KMS-11 (cell line): Measurements from ENCODE around the gene TULP1.

ENCODE experiments used
- H2AFZ ChIP-seq: fragments of 200-600 bp; sonication (generic); 2 replicates; pipeline ENCODE4 v1.6.1; 2016; ENCODE audit warnings: antibody characterized with exemption, mixed run types, low read depth
- H3K27ac ChIP-seq: fragments of 200-600 bp; sonication (generic); 2 replicates; pipeline ENCODE4 v1.6.1; 2016; ENCODE audit warnings: mild to moderate bottlenecking, mixed run types
- H3K27me3 ChIP-seq: fragments of 200-600 bp; sonication (generic); 2 replicates; pipeline ENCODE4 v1.6.1; 2017; ENCODE audit warnings: mild to moderate bottlenecking, low read depth, mixed run types, moderate library complexity; ENCODE audit not compliant: insufficient read depth
- H3K36me3 ChIP-seq: fragments of 200-600 bp; sonication (generic); 2 replicates; pipeline ENCODE4 v1.6.1; 2017; ENCODE audit warnings: mild to moderate bottlenecking, mixed run types; ENCODE audit not compliant: insufficient read depth
- H3K4me1 ChIP-seq: fragments of 200-600 bp; sonication (generic); 2 replicates; pipeline ENCODE4 v1.6.1; 2016; ENCODE audit warnings: mild to moderate bottlenecking, low read depth, mixed run types; ENCODE audit not compliant: poor library complexity, severe bottlenecking
- H3K4me2 ChIP-seq: fragments of 200-600 bp; sonication (generic); 2 replicates; pipeline ENCODE4 v1.7.0; 2016; ENCODE audit warnings: mild to moderate bottlenecking, mixed run types
- H3K4me3 ChIP-seq: fragments of 200-600 bp; sonication (generic); IDR thresholded peaks from 2 replicates; pipeline ENCODE4 v1.6.1; 2017; ENCODE audit warnings: low read depth, low read length, mixed read lengths; ENCODE audit not compliant: insufficient read depth
- H3K79me2 ChIP-seq: fragments of 200-600 bp; sonication (generic); 2 replicates; pipeline ENCODE4 v1.6.1; 2016; ENCODE audit warnings: low read depth, mixed run types; ENCODE audit not compliant: insufficient read depth
- H3K9ac ChIP-seq: fragments of 200-600 bp; sonication (generic); 2 replicates; pipeline ENCODE4 v1.6.1; 2016; ENCODE audit warnings: mild to moderate bottlenecking, mixed run types
- H4K20me1 ChIP-seq: fragments of 200-600 bp; sonication (generic); 2 replicates; pipeline ENCODE4 v1.6.1; 2016; ENCODE audit warnings: mild to moderate bottlenecking, mixed run types; ENCODE audit not compliant: insufficient read depth
- CTCF ChIP-seq: fragments of 200-600 bp; sonication (generic); conservative IDR thresholded peaks from 2 replicates; pipeline ENCODE4 v1.6.1; 2017; ENCODE audit warnings: low read depth, mild to moderate bottlenecking, antibody characterized with exemption, low read length, moderate library complexity, mixed read lengths

TULP1 gene

GRCh38 chr6:35547676-35548075 is 35.0 kb upstream of the TULP1 start:
- Histone ChIP-seq H3K79me2 (no peaks in the 10 kb centered on the region), H3K4me2 (no peak overlapping the region), H3K27ac (no peak overlapping the region)

GRCh38 chr6:35544769-35545361 is 32.2 kb upstream of the TULP1 start:
- Histone ChIP-seq H3K4me3 (no peak overlapping the region), H3K36me3 (no peaks in the 10 kb centered on the region), H3K4me1 (no peaks in the 10 kb centered on the region), H3K4me2 (no peak overlapping the region), H3K79me2 (no peaks in the 10 kb centered on the region), H3K9ac (no peak overlapping the region), H2AFZ (no peak overlapping the region), H3K27me3 (no peaks in the 10 kb centered on the region), H3K27ac (no peak overlapping the region), H4K20me1 (no peaks in the 10 kb centered on the region)
- TF ChIP-seq CTCF: no peak

More at GRCh38 chr6:35547676-35548075, 35.0 kb upstream of the TULP1 start:
- H3K4me3 ChIP-seq: no peak overlapping the region
- no peaks in the 10 kb centered on the region for H3K27me3 ChIP-seq
- H2AFZ ChIP-seq: no peak overlapping the region
- H3K36me3 ChIP-seq: no peaks in the 10 kb centered on the region
- TF ChIP-seq CTCF: no peak
- no peak overlapping the region for H3K9ac ChIP-seq
- no peaks in the 10 kb centered on the region for H4K20me1 ChIP-seq
- no peaks in the 10 kb centered on the region for H3K4me1 ChIP-seq

DNA sequence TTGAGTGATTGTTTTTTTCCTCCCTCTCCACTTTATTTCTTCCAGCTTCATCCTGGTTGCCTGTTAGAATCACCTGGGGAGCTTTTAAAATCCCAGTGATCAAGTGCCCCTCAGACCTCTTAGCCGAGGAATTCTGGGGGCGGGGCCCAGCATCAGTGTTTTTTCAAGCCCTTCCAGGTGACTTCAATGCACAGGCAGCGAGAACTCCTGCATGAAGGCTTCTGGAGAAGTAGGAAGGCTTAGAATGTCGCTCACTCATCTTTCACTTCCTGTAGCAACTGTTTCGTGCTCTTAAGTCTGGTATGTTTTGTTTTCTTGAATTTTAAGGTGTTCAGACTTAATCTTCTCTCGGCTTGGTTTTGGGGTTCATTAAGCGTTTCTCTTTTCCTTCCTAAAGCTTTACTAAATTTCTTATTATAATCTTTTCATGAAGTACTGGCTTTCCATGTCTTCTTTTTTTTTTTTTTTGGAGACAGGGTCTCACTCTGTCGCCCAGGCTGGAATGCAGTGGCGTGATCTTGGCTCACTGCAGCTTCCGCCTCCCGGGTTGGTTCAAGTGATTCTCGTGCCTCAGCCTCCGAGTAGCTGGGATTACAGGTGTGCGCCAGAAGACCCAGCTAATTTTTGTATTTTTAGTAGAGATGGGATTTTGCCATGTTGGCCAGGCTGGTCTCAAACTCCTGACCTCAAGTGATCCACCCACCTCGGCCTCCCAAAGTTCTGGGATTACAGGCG is 30.9 kb upstream of the TULP1 start:
- Histone ChIP-seq H3K79me2 (no peaks in the 10 kb centered on the region), H3K4me1 (no peaks in the 10 kb centered on the region), H3K9ac (no peak overlapping the region), H3K4me3 (no peak overlapping the region), H3K36me3 (no peaks in the 10 kb centered on the region), H3K4me2 (no peak overlapping the region), H3K27me3 (no peaks in the 10 kb centered on the region), H2AFZ (no peak overlapping the region), H4K20me1 (no peaks in the 10 kb centered on the region), H3K27ac (no peak overlapping the region)
- no peak for TF ChIP-seq CTCF

DNA sequence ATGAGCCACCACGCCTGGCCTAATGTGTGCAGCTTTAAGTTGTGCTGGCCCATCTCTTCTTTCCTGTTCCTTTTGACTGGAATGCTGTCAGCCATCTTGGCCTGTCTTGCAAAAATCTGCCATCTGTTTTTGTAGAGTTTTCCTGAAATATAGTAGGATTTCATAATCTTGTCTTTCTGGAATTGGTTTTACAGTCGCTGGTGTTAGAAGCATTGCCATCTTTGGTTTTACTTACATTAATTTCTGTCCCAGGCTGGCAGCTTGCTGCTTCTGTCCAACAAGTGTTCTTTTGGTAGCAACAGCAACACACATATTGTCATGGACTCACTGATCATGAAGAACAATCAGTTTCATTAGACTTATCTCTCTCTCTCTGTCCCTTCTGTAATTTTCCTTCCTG is 29.1 kb upstream of the TULP1 start:
- no peaks in the 10 kb centered on the region for H3K79me2 ChIP-seq
- no peak overlapping the region for H3K9ac ChIP-seq
- H3K27ac ChIP-seq: no peak overlapping the region
- no peak overlapping the region for H3K4me3 ChIP-seq
- no peaks in the 10 kb centered on the region for H3K27me3 ChIP-seq
- no peaks in the 10 kb centered on the region for H4K20me1 ChIP-seq
- H3K4me1 ChIP-seq: no peaks in the 10 kb centered on the region
- TF ChIP-seq CTCF: no peak
- H3K4me2 ChIP-seq: no peak overlapping the region
- H2AFZ ChIP-seq: no peak overlapping the region
- H3K36me3 ChIP-seq: no peaks in the 10 kb centered on the region
